WTC11 (cell line): ENCODE measurements around the gene MALAT1.

Experiments used
- ATF2 ChIP-seq: sonication (generic); formaldehyde crosslinking; IDR thresholded peaks from 2 replicates; pipeline ENCODE4 v1.8.1; 2022; ENCODE audit warnings: low read depth, missing genetic modification reagents, borderline replicate concordance
- ATF3 ChIP-seq: sonication (generic); formaldehyde crosslinking; conservative IDR thresholded peaks from 2 replicates; pipeline ENCODE4 v1.8.1; 2022; ENCODE audit warnings: mild to moderate bottlenecking, missing genetic modification reagents
- CTCF ChIP-seq: fragments of 200-600 bp; IDR thresholded peaks from 2 replicates; pipeline ENCODE4 v1.8.0; 2022; ENCODE audit warnings: antibody characterized with exemption
- ETV6 ChIP-seq: sonication (generic); formaldehyde crosslinking; IDR thresholded peaks from 2 replicates; pipeline ENCODE4 v1.8.1; 2022; ENCODE audit warnings: mild to moderate bottlenecking, missing genetic modification reagents
- JUN ChIP-seq: sonication (generic); formaldehyde crosslinking; IDR thresholded peaks from 2 replicates; pipeline ENCODE4 v1.8.0; 2023; ENCODE audit warnings: mild to moderate bottlenecking, missing genetic modification reagents
- NFE2L1 ChIP-seq: sonication (generic); formaldehyde crosslinking; IDR thresholded peaks from 2 replicates; pipeline ENCODE4 v1.8.1; 2023; ENCODE audit warnings: missing genetic modification reagents
- ZBTB21 ChIP-seq: sonication (generic); formaldehyde crosslinking; IDR thresholded peaks from 2 replicates; pipeline ENCODE4 v1.8.1; 2023; ENCODE audit warnings: mild to moderate bottlenecking, missing genetic modification reagents, borderline replicate concordance
- ZNF232 ChIP-seq: sonication (generic); formaldehyde crosslinking; IDR thresholded peaks from 2 replicates; pipeline ENCODE4 v1.8.0; 2022; ENCODE audit warnings: mild to moderate bottlenecking, missing genetic modification reagents

- TF ChIP-seq CTCF (no peak), NFE2L1 (CRISPR knock-in tag) (no peak), ATF2 (CRISPR knock-in tag) (no peak), ZNF232 (CRISPR knock-in tag) (no peak), ATF3 (no peak), JUN (CRISPR knock-in tag) (no peak), ZBTB21 (CRISPR knock-in tag) (no peak), ETV6 (CRISPR knock-in tag) (no peak)
These were observed 37.8 kb downstream of the MALAT1 start for GRCh38 chr11:65536412-65537295.
